Stimulated activated CD4-positive, alpha-beta T cell treated with anti-CD3 and anti-CD28 coated beads, Interleukin-15, amount 100 ng/mL, for 24 hours (primary cell): ENCODE results near the gene ARHGAP4.

Experiments used
- DNase-seq: peaks from one replicate; pipeline ENCODE4 v3.0.0-alpha.2; 2020

The ARHGAP4 gene

DNA sequence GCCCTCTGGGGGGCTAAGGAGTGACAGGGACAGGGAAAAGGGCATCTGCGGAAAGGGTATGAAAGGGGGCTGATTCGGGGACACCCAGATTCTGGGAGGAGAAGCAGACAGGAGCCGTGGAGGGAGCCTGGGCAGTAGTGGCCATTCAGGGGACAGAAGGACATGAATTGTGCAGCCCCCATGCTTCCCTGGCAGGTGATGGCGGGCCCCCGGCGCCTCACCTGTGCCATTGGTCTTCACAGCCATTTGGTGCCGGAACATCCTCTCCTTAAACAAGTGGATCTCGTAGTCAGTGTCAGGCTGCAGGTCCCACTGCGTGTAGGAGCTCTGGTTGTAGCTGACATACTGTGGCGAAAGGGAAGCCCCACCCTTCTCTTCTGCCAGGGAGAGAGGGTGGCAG, 62.0 kb downstream of the ARHGAP4 start:
- no peak for DNase-seq

GRCh38 chrX:153863251-153863991, 62.6 kb downstream of the ARHGAP4 start:
- no peak for DNase-seq

DNA sequence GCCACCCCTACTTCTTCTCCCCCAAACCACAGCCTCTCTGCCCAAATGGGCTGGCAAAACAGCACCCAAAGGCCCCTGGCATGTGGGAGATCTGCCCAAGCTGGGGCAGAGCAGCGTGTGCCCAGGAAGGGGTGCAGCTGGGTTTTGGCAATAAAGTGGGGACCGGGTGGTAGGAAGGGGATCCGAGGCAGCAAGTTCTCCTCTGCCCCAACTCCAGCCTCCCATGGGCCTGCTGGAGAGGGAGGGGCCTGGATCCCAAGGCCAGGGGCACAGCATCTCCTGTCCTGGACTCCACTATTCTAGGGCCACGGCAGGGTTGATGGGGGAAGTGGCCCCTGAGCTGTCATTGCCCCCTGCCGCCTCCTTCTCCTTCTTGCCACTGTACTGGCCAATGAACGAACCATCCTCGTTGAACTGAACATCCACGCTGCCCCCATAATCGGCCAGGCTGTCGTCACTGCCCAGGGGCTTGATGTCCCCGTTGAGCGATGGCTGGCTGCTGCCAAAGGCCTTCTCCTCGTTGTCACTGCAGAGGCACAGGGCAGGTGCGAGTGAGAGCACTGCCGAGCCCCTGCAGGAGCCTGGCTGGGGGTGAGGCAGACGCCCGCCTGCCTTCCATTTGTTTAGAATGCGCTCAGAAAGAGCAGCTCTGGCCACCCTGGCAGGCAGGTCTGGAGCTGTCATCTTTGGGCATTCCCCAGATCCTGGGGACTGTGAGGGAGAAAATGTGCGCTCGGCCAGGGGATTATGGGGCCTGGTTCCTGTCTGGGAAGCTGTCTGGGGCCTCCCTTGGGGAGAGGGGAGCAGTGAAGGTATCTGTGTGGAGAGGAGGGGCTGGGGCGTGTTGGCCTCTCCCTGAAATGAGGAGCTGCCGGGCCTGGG, 63.5 kb downstream of the ARHGAP4 start:
- no peak for DNase-seq

GRCh38 chrX:153861733-153862310, 64.2 kb downstream of the ARHGAP4 start:
- DNase-seq: no peak

DNA sequence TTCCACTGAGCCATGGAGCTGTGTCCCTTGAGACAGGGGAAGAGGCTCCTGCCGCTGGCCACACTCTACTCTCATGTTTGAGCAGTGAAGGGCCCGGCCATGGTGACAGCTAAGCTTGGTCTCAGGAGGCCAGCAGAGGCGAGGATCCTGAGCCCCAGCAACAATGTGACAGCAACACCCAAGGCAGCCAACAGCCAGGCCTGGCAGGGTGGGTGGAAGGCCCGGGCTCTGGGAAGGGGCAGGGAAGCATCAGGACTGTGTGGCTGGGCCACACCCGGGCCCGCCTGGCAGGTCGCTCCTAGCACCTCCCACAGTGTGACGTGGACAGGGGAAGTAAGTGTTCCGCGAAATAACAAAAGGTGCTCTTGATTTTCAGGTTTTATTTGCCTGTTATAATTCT, 64.9 kb downstream of the ARHGAP4 start:
- no peak for DNase-seq
